Kidney (tissue), 14 donors: ENCODE data around the gene SPEM2. TPM values are rescaled to one million over a fixed set of nuclear protein-coding genes. Genes with fewer than 3 reads are reported as not detected.

Experiments used
- DNase-seq, 5 donors: peaks; one replicate each; pipeline ENCODE4 v3.0.0-alpha.2; 2013 to 2020
- FAIRE-seq: peaks from 2 replicates; lab custom pipeline; 2012; peaks lifted over from hg19 to GRCh38; lab: Jason Lieb, UNC
- H3K27ac ChIP-seq, 2 donors: one replicate each; pipeline ENCODE4 v1.7.0; 2013; ENCODE audit warnings: low read depth in 2 of 2, low read length in 2 of 2, inconsistent platforms in 1 of 2
- H3K27me3 ChIP-seq: one replicate; pipeline ENCODE4 v1.7.1; 2013; ENCODE audit warnings: low read length, inconsistent platforms; ENCODE audit not compliant: control insufficient read depth, insufficient read depth
- H3K36me3 ChIP-seq, 3 donors: one replicate each; pipeline versions ENCODE4 v1.7.0 to v1.7.1; 2013; ENCODE audit warnings: low read length in 3 of 3, control low read depth in 1 of 3, inconsistent platforms in 1 of 3; ENCODE audit not compliant: insufficient read depth in 3 of 3, control insufficient read depth in 2 of 3
- H3K4me1 ChIP-seq, 3 donors: one replicate each; pipeline versions ENCODE4 v1.7.0 to v1.7.1; 2013; ENCODE audit warnings: low read length in 3 of 3, inconsistent platforms in 1 of 3, low read depth in 1 of 3; ENCODE audit not compliant: control insufficient read depth in 2 of 3, insufficient read depth in 2 of 3
- H3K4me3 ChIP-seq, 3 donors: one replicate each; pipeline versions ENCODE4 v1.7.0 to v1.8.1; 2013; ENCODE audit warnings: low read length in 3 of 3, control low read depth in 1 of 3, inconsistent platforms in 1 of 3
- H3K9ac ChIP-seq, 3 donors: one replicate each; pipeline versions ENCODE4 v1.7.0 to v1.7.1; 2013; ENCODE audit warnings: low read length in 3 of 3, control low read depth in 1 of 3, inconsistent platforms in 1 of 3
- H3K9me3 ChIP-seq, 3 donors: one replicate each; pipeline versions ENCODE4 v1.7.0 to v1.7.1; 2013; ENCODE audit warnings: low read length in 3 of 3, control low read depth in 1 of 3, inconsistent platforms in 1 of 3; ENCODE audit not compliant: control insufficient read depth in 2 of 3, insufficient read depth in 1 of 3
- CTCF ChIP-seq: IDR thresholded peaks from 3 replicates; pipeline ENCODE4 v1.5.1; 2012; ENCODE audit warnings: mild to moderate bottlenecking, moderate library complexity, borderline replicate concordance; ENCODE audit not compliant: insufficient read depth; ENCODE audit errors: extremely low read depth
- intact Hi-C: fragments of 100-400 bp; cut with DNase I; formaldehyde crosslinking; loops from one replicate; pipeline ENCODE4 v1.11.1; 2022
- polyA plus RNA-seq: library from polyadenylated mRNA; stranded (reverse); fragments of 350-450 nt; fragmentation: Illumina TruSeq; extraction: RNeasy Lipid Tissue Mini Kit (QIAGEN cat#74804); gene quantifications from one replicate; pipeline ENCODE4 v1.2.3, GENCODE V29; 2014; ENCODE audit warnings: low read depth, low replicate concordance; ENCODE audit not compliant: insufficient read depth
- total RNA-seq: library from RNA; stranded (reverse); fragmentation: NEBNext Ultra II Directional; extraction: Animal tissue kit (Norgen Biotek cat#: 25700); gene quantifications from one replicate; pipeline ENCODE4 v1.2.1, GENCODE V29; 2021
- donor health status: control.
- donor health status: control.
- donor health status: control.
- donor health status: control.
- donor health status: control.
- donor health status: DM: yes; HTN: yes; CAD: no.
- donor health status: Normal renal cell carcinoma (clear cell type).

SPEM2 gene
- total and polyA plus RNA-seq, 2 donors from 2014 or later, result not detected

GRCh38 chr17:7398612-7399011 is 26.8 kb upstream of the SPEM2 start:
- no peaks in the 10 kb centered on the region for H3K27me3 ChIP-seq
- H3K4me1 ChIP-seq, result peaks cover 0 to 10% (median 6%) of the 10 kb centered on the region in 3 donors
- H3K9ac ChIP-seq, result no peak overlapping the region
- DNase-seq, result no peak
- no peaks in the 10 kb centered on the region for H3K9me3 ChIP-seq
- no peak overlapping the region for H3K27ac ChIP-seq
- no peak for FAIRE-seq
- H3K4me3 ChIP-seq, result no peak overlapping the region
- TF ChIP-seq CTCF, result no peak
- no peaks in the 10 kb centered on the region for H3K36me3 ChIP-seq
- intact Hi-C loops, result no loop called here

- H3K4me1 ChIP-seq, result peaks cover 0 to 6% (median 6%) of the 10 kb centered on the region in 3 donors
- H3K4me3 ChIP-seq, result peak overlapping the region; percentile 48 to 84 (median 72)
- FAIRE-seq (no peak), DNase-seq (peak in 3 of 5 donors; percentile 67 to 90 (median 74))
- peak overlapping the region; percentile 79 to 88 for H3K27ac ChIP-seq
- no peaks in the 10 kb centered on the region for H3K36me3 ChIP-seq
- H3K27me3 ChIP-seq, result no peaks in the 10 kb centered on the region
- peak overlapping the region; percentile 12 to 77 (median 47) for H3K9ac ChIP-seq
- no peaks in the 10 kb centered on the region for H3K9me3 ChIP-seq
- no peak for TF ChIP-seq CTCF
- intact Hi-C loops, result no loop called here
Observed at GRCh38 chr17:7403043-7403726, 22.2 kb upstream of the SPEM2 start.

GRCh38 chr17:7403727-7403976 is 21.8 kb upstream of the SPEM2 start:
- peak overlapping the region; percentile 67 to 84 (median 72) for H3K4me3 ChIP-seq
- TF ChIP-seq CTCF, result no peak
- no peaks in the 10 kb centered on the region for H3K27me3 ChIP-seq
- no peaks in the 10 kb centered on the region for H3K9me3 ChIP-seq
- intact Hi-C loops, result no loop called here
- peaks cover 0 to 6% (median 6%) of the 10 kb centered on the region in 3 donors for H3K4me1 ChIP-seq
- H3K9ac ChIP-seq, result peak overlapping the region in 2 of 3 donors; percentile 44 to 47
- no peak for FAIRE-seq
- no peaks in the 10 kb centered on the region for H3K36me3 ChIP-seq
- H3K27ac ChIP-seq, result peak overlapping the region; percentile 79 to 88
- DNase-seq, result no peak
